AG04450 (cell line): ENCODE data around the gene MYO9B. TPM values are rescaled to one million over a fixed set of nuclear protein-coding genes. Genes with fewer than 3 reads are reported as not detected.

Experiments used
- CTCF ChIA-PET: fragments of 300-600, 350-600 bp; formaldehyde crosslinking; extraction: SDS; loops from one replicate; lab custom pipeline; 2022; ENCODE audit warnings: antibody characterized with exemption, inconsistent platforms; lab: Charles Lee
- POLR2A ChIA-PET: fragments of 350-600 bp; formaldehyde crosslinking; extraction: SDS; loops from one replicate; lab custom pipeline; 2021; ENCODE audit warnings: antibody characterized with exemption, inconsistent platforms; lab: Yijun Ruan, JAX
- DNase-seq: peaks from one replicate; pipeline ENCODE4 v3.0.0-alpha.2; 2011; ENCODE audit warnings: low read depth, low spot score
- H3K27ac ChIP-seq: one replicate; pipeline ENCODE4 v1.5.1; 2012; ENCODE audit warnings: low read depth, low read length, control low read depth
- H3K27me3 ChIP-seq: one replicate; pipeline ENCODE4 v1.6.0; 2012; ENCODE audit warnings: low read length; ENCODE audit not compliant: control insufficient read depth, insufficient read depth
- H3K4me3 ChIP-seq: 2 replicates; pipeline ENCODE4 v1.5.1; 2011; ENCODE audit warnings: mild to moderate bottlenecking, low read depth, low read length, control low read depth
- H3K9me3 ChIP-seq: 2 replicates; pipeline ENCODE4 v1.5.1; 2012; ENCODE audit warnings: low read length; ENCODE audit not compliant: control insufficient read depth, insufficient read depth
- polyA plus RNA-seq: library from polyadenylated mRNA; depleted of rRNA; stranded (reverse); fragments of >200 nt; gene quantifications from 2 replicates; pipeline ENCODE4 v1.2.3, GENCODE V29; 2011
- TF ChIP-seq, protein P1 (sequence below): IDR thresholded peaks from 2 replicates; pipeline ENCODE4 v1.5.1; 2011; ENCODE audit warnings: low read depth, low read length, control low read depth, inconsistent platforms

MYO9B gene
- polyA plus RNA-seq, 1 experiment: 34.5 TPM

DNA sequence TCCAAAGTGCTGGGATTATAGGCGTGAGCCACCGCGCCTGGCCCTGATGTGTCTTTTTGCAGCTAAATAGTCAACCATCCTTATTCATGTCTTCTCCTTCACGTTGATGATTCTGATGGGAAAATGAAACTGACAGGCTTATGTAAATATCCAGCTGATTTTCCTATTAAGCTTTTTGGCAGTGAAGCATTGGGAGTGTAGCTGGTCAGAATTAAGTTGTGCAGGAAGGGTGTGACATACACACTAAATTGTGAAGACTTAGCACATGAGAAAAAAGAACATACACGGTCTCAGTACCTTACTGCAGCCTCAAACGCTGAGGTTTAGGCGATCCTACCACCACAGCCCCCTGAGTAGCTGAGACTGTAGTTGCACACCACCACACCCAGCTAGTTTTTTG lies 89.1 kb downstream of the MYO9B start:
- POLR2A ChIA-PET: no interaction called here
- CTCF ChIA-PET: no interaction called here
- no peak overlapping the region for H3K27ac ChIP-seq

DNA sequence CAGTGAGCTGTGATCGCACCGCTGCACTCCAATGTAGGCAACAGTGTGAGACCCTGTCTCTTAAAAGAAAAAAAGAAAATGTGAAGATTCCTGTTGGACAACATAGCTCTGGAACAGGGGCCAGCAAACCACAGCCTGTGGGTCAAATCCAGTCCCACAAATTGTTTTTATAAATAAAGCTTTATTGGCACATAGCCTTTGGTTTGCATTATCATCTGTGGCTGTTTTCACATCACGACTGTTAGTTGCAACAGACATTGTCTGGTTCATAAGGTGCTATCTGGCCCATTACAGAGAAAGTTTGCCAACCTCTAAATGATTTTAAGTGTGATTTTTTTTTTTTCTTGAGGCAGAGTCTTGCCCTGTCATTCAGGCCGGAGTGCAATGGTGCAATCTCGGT lies 90.1 kb downstream of the MYO9B start:
- no peak overlapping the region for H3K4me3 ChIP-seq
- CTCF ChIA-PET: no interaction called here
- no peak for DNase-seq

More for the DNA sequence above, 89.1 kb downstream of the MYO9B start:
- no peaks in the 10 kb centered on the region for H3K27me3 ChIP-seq
- H3K9me3 ChIP-seq: peaks cover 7% of the 10 kb centered on the region
- H3K4me3 ChIP-seq: no peak overlapping the region
- TF ChIP-seq, protein P1, sequence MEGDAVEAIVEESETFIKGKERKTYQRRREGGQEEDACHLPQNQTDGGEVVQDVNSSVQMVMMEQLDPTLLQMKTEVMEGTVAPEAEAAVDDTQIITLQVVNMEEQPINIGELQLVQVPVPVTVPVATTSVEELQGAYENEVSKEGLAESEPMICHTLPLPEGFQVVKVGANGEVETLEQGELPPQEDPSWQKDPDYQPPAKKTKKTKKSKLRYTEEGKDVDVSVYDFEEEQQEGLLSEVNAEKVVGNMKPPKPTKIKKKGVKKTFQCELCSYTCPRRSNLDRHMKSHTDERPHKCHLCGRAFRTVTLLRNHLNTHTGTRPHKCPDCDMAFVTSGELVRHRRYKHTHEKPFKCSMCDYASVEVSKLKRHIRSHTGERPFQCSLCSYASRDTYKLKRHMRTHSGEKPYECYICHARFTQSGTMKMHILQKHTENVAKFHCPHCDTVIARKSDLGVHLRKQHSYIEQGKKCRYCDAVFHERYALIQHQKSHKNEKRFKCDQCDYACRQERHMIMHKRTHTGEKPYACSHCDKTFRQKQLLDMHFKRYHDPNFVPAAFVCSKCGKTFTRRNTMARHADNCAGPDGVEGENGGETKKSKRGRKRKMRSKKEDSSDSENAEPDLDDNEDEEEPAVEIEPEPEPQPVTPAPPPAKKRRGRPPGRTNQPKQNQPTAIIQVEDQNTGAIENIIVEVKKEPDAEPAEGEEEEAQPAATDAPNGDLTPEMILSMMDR: no peak
- no peak for DNase-seq

DNA sequence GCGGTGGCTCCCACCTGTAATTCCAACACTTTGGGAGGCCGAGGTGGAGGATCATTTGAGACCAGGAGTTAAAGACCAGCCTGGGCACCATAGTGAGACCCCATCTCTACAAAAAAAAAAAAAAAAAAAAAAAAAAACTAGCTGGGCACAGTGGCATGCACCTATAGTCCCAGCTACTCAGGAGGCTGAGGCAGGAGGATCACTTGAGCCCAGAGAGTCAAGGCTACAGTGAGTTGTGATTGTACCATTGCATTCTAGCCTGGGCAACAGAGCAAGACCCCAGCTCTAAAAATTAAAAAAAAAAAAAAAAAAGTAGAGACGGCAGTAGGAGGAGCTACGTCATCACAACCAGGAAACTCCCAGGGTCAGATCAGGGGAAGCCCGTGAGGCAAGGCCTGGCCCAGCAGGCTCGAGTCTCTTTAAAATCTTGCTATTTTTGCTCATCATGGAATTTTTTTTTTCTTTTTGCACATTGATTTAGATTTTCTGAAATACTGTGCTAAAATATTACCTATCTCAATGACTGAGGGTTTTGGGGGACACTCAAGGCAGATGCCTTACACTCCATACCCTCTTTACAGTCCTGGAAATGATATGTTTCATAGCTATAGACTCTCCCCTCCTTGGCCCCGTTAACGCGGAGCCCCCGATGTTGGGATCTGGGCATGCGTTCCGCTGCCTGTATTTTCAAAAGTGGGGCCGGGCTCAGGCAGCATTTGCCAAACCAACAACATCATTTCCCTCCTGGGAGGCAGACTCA lies 95.1 kb downstream of the MYO9B start:
- Histone ChIP-seq H3K27me3 (no peaks in the 10 kb centered on the region), H3K27ac (no peak overlapping the region), H3K4me3 (no peak overlapping the region), H3K9me3 (no peaks in the 10 kb centered on the region; the same call in 1 of the 2 replicates)
- TF ChIP-seq, protein P1: no peak
- no peak for DNase-seq
- CTCF ChIA-PET: no interaction called here
- POLR2A ChIA-PET: interaction anchor here (0.6 kb wide), 2 partner anchors 22 to 85 kb away, joined by 3 read pairs; no protein-coding TSS in a partner anchor

More for the DNA sequence above, 90.1 kb downstream of the MYO9B start:
- TF ChIP-seq, protein P1: no peak
- no peaks in the 10 kb centered on the region for H3K27me3 ChIP-seq
- H3K9me3 ChIP-seq: peaks cover 7% of the 10 kb centered on the region
- POLR2A ChIA-PET: interaction anchor here (0.5 kb wide), 1 partner anchor 34 kb away, joined by 3 read pairs; no protein-coding TSS in a partner anchor
- no peak overlapping the region for H3K27ac ChIP-seq

DNA sequence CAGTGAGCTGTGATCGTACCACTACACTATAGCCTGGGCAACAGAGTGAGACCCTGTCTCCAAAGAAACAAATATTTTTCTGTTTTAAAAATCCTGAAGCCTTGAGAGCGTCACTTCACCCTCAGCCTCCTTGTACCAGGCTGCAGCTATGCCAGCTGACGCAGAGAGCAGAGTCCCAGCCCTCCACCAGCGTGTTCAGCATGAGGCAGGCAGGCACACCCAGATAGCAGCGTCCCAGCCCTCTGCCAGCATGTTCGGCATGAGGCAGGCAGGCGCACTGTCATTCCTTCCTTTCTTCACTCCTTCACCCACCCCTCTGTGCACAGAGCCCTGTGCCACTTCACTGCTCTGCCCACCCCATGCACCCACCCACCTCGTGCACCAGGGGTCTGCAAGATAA lies 96.3 kb downstream of the MYO9B start:
- H3K27me3 ChIP-seq: no peaks in the 10 kb centered on the region
- ChIA-PET CTCF (no interaction called here), POLR2A (no interaction called here)
- TF ChIP-seq, protein P1: no peak
- no peak overlapping the region for H3K4me3 ChIP-seq
- no peaks in the 10 kb centered on the region; the same call in 1 of the 2 replicates for H3K9me3 ChIP-seq
- no peak overlapping the region for H3K27ac ChIP-seq
- no peak for DNase-seq

DNA sequence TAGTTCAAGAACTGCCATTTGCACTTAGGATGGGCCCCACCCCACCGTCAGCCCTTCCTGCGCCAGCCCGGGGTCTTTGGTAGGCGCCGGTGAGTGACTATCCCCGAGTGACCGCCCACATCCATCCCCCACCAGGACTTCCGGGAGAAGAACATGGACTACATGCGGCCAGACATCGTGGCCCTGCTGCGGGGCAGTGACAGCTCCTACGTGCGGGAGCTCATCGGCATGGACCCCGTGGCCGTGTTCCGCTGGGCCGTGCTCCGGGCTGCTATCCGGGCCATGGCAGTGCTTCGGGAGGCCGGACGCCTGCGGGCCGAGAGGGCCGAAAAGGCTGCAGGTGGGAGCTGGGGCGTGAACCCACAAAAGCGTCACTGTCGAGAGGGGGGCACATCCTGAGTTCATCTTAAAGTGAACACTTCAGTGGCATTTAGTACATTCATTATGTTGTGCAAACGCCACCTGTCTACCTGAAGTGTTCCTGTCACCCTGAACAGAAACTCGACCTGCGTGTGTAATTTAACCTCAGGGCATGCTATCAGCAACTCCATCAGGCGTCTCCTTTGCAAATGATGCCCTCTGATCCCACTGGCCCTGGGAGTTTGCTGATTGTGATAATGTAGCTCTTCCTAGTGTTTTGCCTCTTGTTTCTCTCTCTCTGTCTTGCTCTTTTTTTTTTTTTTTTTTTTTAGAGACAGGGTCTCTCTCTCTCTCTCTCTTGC lies 97.2 kb downstream of the MYO9B start:
- DNase-seq: no peak
- TF ChIP-seq, protein P1: no peak

More for the DNA sequence above, 97.2 kb downstream of the MYO9B start:
- ChIA-PET POLR2A (no interaction called here), CTCF (interaction anchor here (0.6 kb wide), 1 partner anchor 23 kb away, joined by 4 read pairs; no protein-coding TSS in a partner anchor)
- Histone ChIP-seq H3K9me3 (no peaks in the 10 kb centered on the region; the same call in 1 of the 2 replicates), H3K4me3 (no peak overlapping the region), H3K27ac (no peak overlapping the region), H3K27me3 (no peaks in the 10 kb centered on the region)
